ENCODE data around the gene RBM15. TPM values are rescaled to one million over a fixed set of nuclear protein-coding genes. Genes with fewer than 3 reads are reported as not detected.

Gene RBM15
- total and polyA plus RNA-seq, 2 donors from 2014 or later = 2.2 to 27.8 TPM

GRCh38 chr1:110305900-110306420 is 33.2 kb upstream of the RBM15 start:
- no peaks in the 10 kb centered on the region for H3K27me3 ChIP-seq (ENCODE audit: control insufficient read depth, insufficient read depth, low read length)
- intact Hi-C loops (cut with DNase I) = no loop called here
- no peak overlapping the region for H3K27ac ChIP-seq (ENCODE audit: low read depth in 2 of 2, low read length in 2 of 2)

GRCh38 chr1:110307239-110307974 is 31.8 kb upstream of the RBM15 start:
- intact Hi-C loops (cut with DNase I) = no loop called here
- no peaks in the 10 kb centered on the region for H3K9me3 ChIP-seq (ENCODE audit: control insufficient read depth in 2 of 3, insufficient read depth in 1 of 3, low read length in 3 of 3)
- no peak for FAIRE-seq
- no peak overlapping the region for H3K4me3 ChIP-seq (ENCODE audit: low read length in 3 of 3)
- no peaks in the 10 kb centered on the region for H3K36me3 ChIP-seq (ENCODE audit: control insufficient read depth in 2 of 3, insufficient read depth in 3 of 3, low read length in 3 of 3)
- no peaks in the 10 kb centered on the region for H3K27me3 ChIP-seq (ENCODE audit: control insufficient read depth, insufficient read depth, low read length)
- H3K27ac ChIP-seq (ENCODE audit: low read depth in 2 of 2, low read length in 2 of 2) = no peak overlapping the region
- no peak overlapping the region for H3K9ac ChIP-seq (ENCODE audit: low read length in 3 of 3)
- no peak for TF ChIP-seq CTCF (IDR thresholded peaks at IDR 0.05; ENCODE audit: borderline replicate concordance, extremely low read depth, insufficient read depth)
- no peaks in the 10 kb centered on the region for H3K4me1 ChIP-seq (ENCODE audit: control insufficient read depth in 2 of 3, insufficient read depth in 2 of 3, low read depth in 1 of 3, low read length in 3 of 3)
- DNase-seq = no peak

More at GRCh38 chr1:110305900-110306420, 33.2 kb upstream of the RBM15 start:
- Histone ChIP-seq H3K4me1 (ENCODE audit: control insufficient read depth in 2 of 3, insufficient read depth in 2 of 3, low read depth in 1 of 3, low read length in 3 of 3) (no peaks in the 10 kb centered on the region), H3K36me3 (ENCODE audit: control insufficient read depth in 2 of 3, insufficient read depth in 3 of 3, low read length in 3 of 3) (no peaks in the 10 kb centered on the region), H3K9me3 (ENCODE audit: control insufficient read depth in 2 of 3, insufficient read depth in 1 of 3, low read length in 3 of 3) (no peaks in the 10 kb centered on the region), H3K4me3 (ENCODE audit: low read length in 3 of 3) (no peak overlapping the region), H3K9ac (ENCODE audit: low read length in 3 of 3) (no peak overlapping the region)
- no peak for TF ChIP-seq CTCF (IDR thresholded peaks at IDR 0.05; ENCODE audit: borderline replicate concordance, extremely low read depth, insufficient read depth)
- DNase-seq (no peak), FAIRE-seq (no peak)

GRCh38 chr1:110308247-110308646 is 30.9 kb upstream of the RBM15 start:
- no peaks in the 10 kb centered on the region for H3K9me3 ChIP-seq (ENCODE audit: control insufficient read depth in 2 of 3, insufficient read depth in 1 of 3, low read length in 3 of 3)
- H3K9ac ChIP-seq (ENCODE audit: low read length in 3 of 3) = no peak overlapping the region
- H3K36me3 ChIP-seq (ENCODE audit: control insufficient read depth in 2 of 3, insufficient read depth in 3 of 3, low read length in 3 of 3) = no peaks in the 10 kb centered on the region
- TF ChIP-seq CTCF (IDR thresholded peaks at IDR 0.05; ENCODE audit: borderline replicate concordance, extremely low read depth, insufficient read depth) = no peak
- DNase-seq (no peak), FAIRE-seq (no peak)
- H3K4me1 ChIP-seq (ENCODE audit: control insufficient read depth in 2 of 3, insufficient read depth in 2 of 3, low read depth in 1 of 3, low read length in 3 of 3) = no peaks in the 10 kb centered on the region
- H3K4me3 ChIP-seq (ENCODE audit: low read length in 3 of 3) = no peak overlapping the region
- intact Hi-C loops (cut with DNase I) = no loop called here
- no peak overlapping the region for H3K27ac ChIP-seq (ENCODE audit: low read depth in 2 of 2, low read length in 2 of 2)
- no peaks in the 10 kb centered on the region for H3K27me3 ChIP-seq (ENCODE audit: control insufficient read depth, insufficient read depth, low read length)

Data from kidney (tissue), 14 donors.